T-helper 17 cell (primary cell): ENCODE measurements around the gene RBMXL3. TPM values are rescaled to one million over a fixed set of nuclear protein-coding genes. Genes with fewer than 3 reads are reported as not detected.

Source experiments
- ATAC-seq: fragments of 150-1000 bp; cut with Tn5 transposase; 2 replicates; pipeline ENCODE4 v1.10.0; 2021; ENCODE audit warnings: mild to moderate bottlenecking, moderate library complexity
- DNase-seq, 3 donors: peaks; one replicate each; pipeline versions ENCODE4 v3.0.0 to v3.0.0-alpha.2; 2020 to 2021
- H3K9me3 ChIP-seq: one replicate; pipeline ENCODE4 v1.7.0; 2013; ENCODE audit warnings: low read length, mild to moderate bottlenecking; ENCODE audit not compliant: control insufficient read depth, poor library complexity, severe bottlenecking
- H3K27ac Mint-ChIP-seq: one replicate; pipeline ENCODE4 v1.8.0; 2022; ENCODE audit warnings: mild to moderate bottlenecking, moderate library complexity, mixed read lengths
- H3K27me3 Mint-ChIP-seq: one replicate; pipeline ENCODE4 v1.8.0; 2022; ENCODE audit warnings: mixed read lengths
- H3K36me3 Mint-ChIP-seq: one replicate; pipeline ENCODE4 v1.8.0; 2022; ENCODE audit warnings: low read depth, mixed read lengths
- H3K4me1 Mint-ChIP-seq: one replicate; pipeline ENCODE4 v1.8.0; 2022; ENCODE audit warnings: mild to moderate bottlenecking, mixed read lengths
- H3K4me3 Mint-ChIP-seq: one replicate; pipeline ENCODE4 v1.8.0; 2022; ENCODE audit warnings: mild to moderate bottlenecking, moderate library complexity, mixed read lengths
- total RNA-seq, 4 donors: library from RNA in 2 of 4; stranded (reverse) in 2 of 4; gene quantifications; one replicate each; pipeline ENCODE4 v1.2.3 and lab custom pipeline; 2022 to 2026

The RBMXL3 gene
- total RNA-seq (not detected), total RNA-seq (lab: John Stamatoyannopoulos, UW) (0 reads per million in 2 donors)

GRCh38 chrX:115189110-115189509 is at the start of gene RBMXL3:
Gene RBMXL3, plus strand, starts transcription at chrX:115189410. Its CDS starts 32 bp downstream, at chrX:115189442.
- DNase-seq: no peak
- Mint-ChIP-seq H3K4me1 (no peaks in the 10 kb centered on the region), H3K27me3 (no peaks in the 10 kb centered on the region), H3K36me3 (no peaks in the 10 kb centered on the region), H3K4me3 (no peak within 1 kb of the TSS), H3K27ac (no peak within 1 kb of the TSS)
- no peaks in the 10 kb centered on the region for H3K9me3 ChIP-seq
- no peak for ATAC-seq

GRCh38 chrX:115142057-115142456 is 47.2 kb upstream of the RBMXL3 start:
- Mint-ChIP-seq H3K4me3 (no peak overlapping the region), H3K27me3 (no peaks in the 10 kb centered on the region), H3K27ac (no peak overlapping the region), H3K36me3 (no peaks in the 10 kb centered on the region), H3K4me1 (no peaks in the 10 kb centered on the region)
- no peak for DNase-seq
- no peak for ATAC-seq
- no peaks in the 10 kb centered on the region for H3K9me3 ChIP-seq

GRCh38 chrX:115147220-115147619 is 42.0 kb upstream of the RBMXL3 start:
- Mint-ChIP-seq H3K36me3 (no peaks in the 10 kb centered on the region), H3K27ac (no peak overlapping the region), H3K4me1 (no peaks in the 10 kb centered on the region), H3K4me3 (no peak overlapping the region), H3K27me3 (no peaks in the 10 kb centered on the region)
- no peak for ATAC-seq
- no peak for DNase-seq
- no peaks in the 10 kb centered on the region for H3K9me3 ChIP-seq

GRCh38 chrX:115173181-115173580 is 16.0 kb upstream of the RBMXL3 start:
- H3K9me3 ChIP-seq: no peaks in the 10 kb centered on the region
- no peaks in the 10 kb centered on the region for H3K4me1 Mint-ChIP-seq
- no peaks in the 10 kb centered on the region for H3K36me3 Mint-ChIP-seq
- ATAC-seq (no peak), DNase-seq (no peak)
- no peak overlapping the region for H3K27ac Mint-ChIP-seq
- H3K4me3 Mint-ChIP-seq: no peak overlapping the region
- H3K27me3 Mint-ChIP-seq: no peaks in the 10 kb centered on the region

- H3K9me3 ChIP-seq: no peaks in the 10 kb centered on the region
- Mint-ChIP-seq H3K27ac (no peak overlapping the region), H3K36me3 (no peaks in the 10 kb centered on the region), H3K4me3 (no peak overlapping the region), H3K27me3 (no peaks in the 10 kb centered on the region), H3K4me1 (no peaks in the 10 kb centered on the region)
- DNase-seq (no peak), ATAC-seq (no peak)
These were observed 14.7 kb upstream of the RBMXL3 start for GRCh38 chrX:115174548-115174947.

GRCh38 chrX:115177932-115178331 is 11.3 kb upstream of the RBMXL3 start:
- Mint-ChIP-seq H3K4me3 (no peak overlapping the region), H3K27me3 (no peaks in the 10 kb centered on the region), H3K4me1 (no peaks in the 10 kb centered on the region), H3K27ac (no peak overlapping the region), H3K36me3 (no peaks in the 10 kb centered on the region)
- ATAC-seq (no peak), DNase-seq (no peak)
- H3K9me3 ChIP-seq: no peaks in the 10 kb centered on the region

- H3K4me3 Mint-ChIP-seq: no peak overlapping the region
- H3K27me3 Mint-ChIP-seq: no peaks in the 10 kb centered on the region
These were observed 10.7 kb upstream of the RBMXL3 start for GRCh38 chrX:115178473-115178872.

DNA sequence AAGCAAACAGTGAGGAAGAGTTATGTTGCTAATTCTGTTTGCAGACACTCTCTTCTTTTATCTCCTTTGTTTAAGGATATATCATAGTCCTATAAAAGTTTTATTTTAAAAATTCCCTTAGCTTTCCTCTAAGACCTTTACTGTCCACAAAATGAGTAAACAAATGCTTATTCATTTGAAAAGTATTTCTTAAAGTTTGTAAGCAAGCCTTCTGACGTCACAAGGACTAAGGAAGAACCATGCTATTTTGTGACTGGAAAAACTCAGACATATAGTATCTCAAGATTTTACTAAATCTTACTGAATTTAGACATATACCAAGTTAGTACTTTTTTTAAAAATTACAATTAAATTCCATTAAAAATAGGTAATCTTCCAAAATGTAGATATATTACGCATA is 5.2 kb upstream of the RBMXL3 start:
- ATAC-seq: no peak

More at GRCh38 chrX:115178473-115178872, 10.7 kb upstream of the RBMXL3 start:
- Mint-ChIP-seq H3K36me3 (no peaks in the 10 kb centered on the region), H3K27ac (no peak overlapping the region), H3K4me1 (no peaks in the 10 kb centered on the region)
- no peaks in the 10 kb centered on the region for H3K9me3 ChIP-seq
- no peak for ATAC-seq
- no peak for DNase-seq

DNA sequence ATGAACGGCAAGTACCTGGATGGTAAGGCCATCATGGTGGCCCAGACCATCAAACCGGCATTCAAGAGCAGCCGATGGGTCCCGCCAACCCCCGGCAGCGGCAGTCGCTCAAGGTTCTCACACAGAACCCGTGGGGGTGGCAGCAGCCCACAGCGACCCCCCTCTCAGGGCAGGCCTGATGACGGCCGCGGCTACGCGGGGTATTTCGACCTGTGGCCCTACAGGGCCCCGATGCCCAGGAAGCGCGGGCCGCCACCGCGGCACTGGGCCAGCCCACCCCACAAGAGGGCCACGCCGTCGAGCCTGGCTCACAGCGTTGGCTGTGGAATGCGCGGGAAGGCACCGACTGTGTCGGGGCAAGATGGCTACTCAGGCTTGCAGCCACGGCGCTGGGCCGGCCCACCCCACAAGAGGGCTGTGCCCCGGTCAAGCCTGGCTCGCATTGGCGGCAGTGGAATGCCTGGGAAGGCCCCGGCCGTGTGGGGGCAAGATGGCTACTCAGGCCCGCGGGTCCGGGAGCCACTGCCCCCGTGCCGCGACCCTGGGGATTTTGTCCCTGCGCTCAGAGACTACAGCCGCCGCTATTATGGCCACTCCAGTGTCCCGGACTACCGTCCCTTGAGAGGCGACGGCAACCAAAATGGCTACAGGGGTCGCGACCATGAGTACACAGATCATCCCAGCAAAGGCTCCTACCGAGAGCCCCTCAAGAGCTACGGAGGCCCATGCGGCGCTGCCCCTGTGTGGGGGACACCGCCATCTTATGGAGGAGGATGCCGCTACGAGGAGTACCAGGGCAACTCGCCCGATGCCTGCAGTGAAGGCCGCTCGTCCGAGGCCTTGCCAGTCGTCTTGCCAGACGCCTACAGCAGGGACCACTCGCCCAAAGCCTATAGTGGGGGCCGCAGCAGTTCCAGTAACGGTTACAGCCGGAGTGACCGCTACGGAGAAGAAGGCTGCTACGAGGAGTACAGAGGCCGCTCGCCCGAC is 731 bp downstream of the RBMXL3 start:
- Mint-ChIP-seq H3K4me3 (no peak overlapping the region), H3K4me1 (no peaks in the 10 kb centered on the region), H3K27ac (no peak overlapping the region), H3K27me3 (no peaks in the 10 kb centered on the region), H3K36me3 (no peaks in the 10 kb centered on the region)
- no peaks in the 10 kb centered on the region for H3K9me3 ChIP-seq
- DNase-seq (no peak), ATAC-seq (no peak)

More for the DNA sequence above, 5.2 kb upstream of the RBMXL3 start:
- Mint-ChIP-seq H3K27me3 (no peaks in the 10 kb centered on the region), H3K27ac (no peak overlapping the region), H3K4me1 (no peaks in the 10 kb centered on the region), H3K4me3 (no peak overlapping the region), H3K36me3 (no peaks in the 10 kb centered on the region)
- no peaks in the 10 kb centered on the region for H3K9me3 ChIP-seq
- no peak for DNase-seq

- no peaks in the 10 kb centered on the region for H3K4me1 Mint-ChIP-seq
- H3K27me3 Mint-ChIP-seq: no peaks in the 10 kb centered on the region
- ATAC-seq (no peak), DNase-seq (no peak)
- H3K36me3 Mint-ChIP-seq: no peaks in the 10 kb centered on the region
- no peak overlapping the region for H3K4me3 Mint-ChIP-seq
- H3K9me3 ChIP-seq: no peaks in the 10 kb centered on the region
- H3K27ac Mint-ChIP-seq: no peak overlapping the region
These were observed 1.7 kb downstream of the RBMXL3 start for GRCh38 chrX:115190636-115191489.

- Mint-ChIP-seq H3K27me3 (no peaks in the 10 kb centered on the region), H3K4me3 (no peak overlapping the region), H3K4me1 (no peaks in the 10 kb centered on the region), H3K27ac (no peak overlapping the region), H3K36me3 (no peaks in the 10 kb centered on the region)
- H3K9me3 ChIP-seq: no peaks in the 10 kb centered on the region
- no peak for ATAC-seq
- DNase-seq: no peak
These were observed 2.5 kb downstream of the RBMXL3 start for GRCh38 chrX:115191490-115192243.

GRCh38 chrX:115192244-115192700 is 3.1 kb downstream of the RBMXL3 start:
- DNase-seq (no peak), ATAC-seq (no peak)
- no peaks in the 10 kb centered on the region for H3K9me3 ChIP-seq
- no peak overlapping the region for H3K4me3 Mint-ChIP-seq
- H3K27ac Mint-ChIP-seq: no peak overlapping the region
- no peaks in the 10 kb centered on the region for H3K4me1 Mint-ChIP-seq
- no peaks in the 10 kb centered on the region for H3K27me3 Mint-ChIP-seq
- no peaks in the 10 kb centered on the region for H3K36me3 Mint-ChIP-seq

- Mint-ChIP-seq H3K27me3 (no peaks in the 10 kb centered on the region), H3K27ac (no peak overlapping the region), H3K36me3 (no peaks in the 10 kb centered on the region), H3K4me1 (no peaks in the 10 kb centered on the region), H3K4me3 (no peak overlapping the region)
- no peak for DNase-seq
- no peaks in the 10 kb centered on the region for H3K9me3 ChIP-seq
- ATAC-seq: no peak
These were observed 14.8 kb downstream of the RBMXL3 start for GRCh38 chrX:115204040-115204439.
